ENCODE data around the gene NXPH4.

NXPH4 gene

GRCh38 chr12:57203791-57204190 lies 12.8 kb upstream of the NXPH4 start:
- no peak for DNase-seq (ENCODE audit: low read depth)

- DNase-seq (ENCODE audit: low read depth) = no peak
Observed at GRCh38 chr12:57204454-57204853, 12.1 kb upstream of the NXPH4 start.

- DNase-seq (ENCODE audit: low read depth) = no peak
Observed at GRCh38 chr12:57205186-57205585, 11.4 kb upstream of the NXPH4 start.

- DNase-seq (ENCODE audit: low read depth) = no peak
Observed at GRCh38 chr12:57205931-57206330, 10.7 kb upstream of the NXPH4 start.

GRCh38 chr12:57207731-57208630 lies 8.6 kb upstream of the NXPH4 start:
- no peak for DNase-seq (ENCODE audit: low read depth)

- DNase-seq (ENCODE audit: low read depth) = no peak
Observed at GRCh38 chr12:57208631-57209282, 7.8 kb upstream of the NXPH4 start.

GRCh38 chr12:57209916-57210315 lies 6.7 kb upstream of the NXPH4 start:
- no peak for DNase-seq (ENCODE audit: low read depth)

- DNase-seq (ENCODE audit: low read depth) = no peak
Observed at GRCh38 chr12:57210461-57210860, 6.1 kb upstream of the NXPH4 start.

GRCh38 chr12:57210926-57211692 lies 5.5 kb upstream of the NXPH4 start:
- no peak for DNase-seq (ENCODE audit: low read depth)

- DNase-seq (ENCODE audit: low read depth) = no peak
Observed at GRCh38 chr12:57211791-57212700, 4.5 kb upstream of the NXPH4 start.

GRCh38 chr12:57212701-57213057 lies 3.9 kb upstream of the NXPH4 start:
- no peak for DNase-seq (ENCODE audit: low read depth)

- DNase-seq (ENCODE audit: low read depth) = peak; percentile 81
Observed at GRCh38 chr12:57213058-57213715, 3.4 kb upstream of the NXPH4 start.

GRCh38 chr12:57213763-57214397 lies 2.7 kb upstream of the NXPH4 start:
- DNase-seq (ENCODE audit: low read depth) = no peak

GRCh38 chr12:57214398-57214781 lies 2.2 kb upstream of the NXPH4 start:
- no peak for DNase-seq (ENCODE audit: low read depth)

- DNase-seq (ENCODE audit: low read depth) = no peak
Observed at GRCh38 chr12:57215065-57215464, 1.5 kb upstream of the NXPH4 start.

GRCh38 chr12:57215668-57216013 lies 953 bp upstream of the NXPH4 start:
- DNase-seq (ENCODE audit: low read depth) = no peak

- DNase-seq (ENCODE audit: low read depth) = no peak
Observed at GRCh38 chr12:57216921-57217879, 606 bp downstream of the NXPH4 start.

- no peak for DNase-seq (ENCODE audit: low read depth)
Observed at GRCh38 chr12:57218030-57218853, 1.6 kb downstream of the NXPH4 start.

Measured in CMK (cell line).